Amygdala (tissue), 56 donors: ENCODE measurements around the gene TAS2R4.
"Not testable (repeated sequence)": the region's sequence is repeated elsewhere in the genome, so short reads cannot be mapped to it uniquely, and the experiment has no call there.

ENCODE experiments used
- DNase-seq, 56 donors: peaks; one replicate each; lab custom pipeline; 2025; lab: John Stamatoyannopoulos, UW

Gene TAS2R4, protein sequence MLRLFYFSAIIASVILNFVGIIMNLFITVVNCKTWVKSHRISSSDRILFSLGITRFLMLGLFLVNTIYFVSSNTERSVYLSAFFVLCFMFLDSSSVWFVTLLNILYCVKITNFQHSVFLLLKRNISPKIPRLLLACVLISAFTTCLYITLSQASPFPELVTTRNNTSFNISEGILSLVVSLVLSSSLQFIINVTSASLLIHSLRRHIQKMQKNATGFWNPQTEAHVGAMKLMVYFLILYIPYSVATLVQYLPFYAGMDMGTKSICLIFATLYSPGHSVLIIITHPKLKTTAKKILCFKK

DNA sequence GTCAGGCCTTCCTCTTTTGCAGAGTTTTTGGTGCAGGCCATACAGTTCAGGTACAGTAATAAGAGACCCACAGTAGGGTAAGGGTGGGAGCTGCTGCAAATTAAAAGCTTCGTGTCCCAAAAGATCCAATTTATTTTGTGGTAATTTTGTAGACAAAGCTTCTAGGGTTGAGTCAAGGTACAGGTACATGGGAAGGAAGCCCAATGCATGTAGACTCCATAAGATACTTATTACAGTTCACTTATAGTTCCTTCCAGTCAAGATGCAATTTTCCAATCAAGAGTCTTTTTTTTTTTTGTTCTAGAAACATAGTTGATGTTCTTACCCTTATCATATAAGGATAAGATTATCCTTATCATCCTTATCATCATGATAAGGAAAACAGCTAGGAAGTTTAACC, at the start of gene TAS2R4:
TSS of gene TAS2R4 (plus strand) at position 301 of the 400 bp plus-strand sequence. CDS start 1,815 bp downstream, outside the sequence.
- no peak for DNase-seq

GRCh38 chr7:141729020-141729419, 47.5 kb upstream of the TAS2R4 start:
- DNase-seq: no peak

GRCh38 chr7:141731476-141732149, 44.9 kb upstream of the TAS2R4 start:
- DNase-seq: peak in 3 of 56 donors; percentile 1 to 4 (median 1)

GRCh38 chr7:141737118-141737835, 39.2 kb upstream of the TAS2R4 start:
- no peak for DNase-seq

DNA sequence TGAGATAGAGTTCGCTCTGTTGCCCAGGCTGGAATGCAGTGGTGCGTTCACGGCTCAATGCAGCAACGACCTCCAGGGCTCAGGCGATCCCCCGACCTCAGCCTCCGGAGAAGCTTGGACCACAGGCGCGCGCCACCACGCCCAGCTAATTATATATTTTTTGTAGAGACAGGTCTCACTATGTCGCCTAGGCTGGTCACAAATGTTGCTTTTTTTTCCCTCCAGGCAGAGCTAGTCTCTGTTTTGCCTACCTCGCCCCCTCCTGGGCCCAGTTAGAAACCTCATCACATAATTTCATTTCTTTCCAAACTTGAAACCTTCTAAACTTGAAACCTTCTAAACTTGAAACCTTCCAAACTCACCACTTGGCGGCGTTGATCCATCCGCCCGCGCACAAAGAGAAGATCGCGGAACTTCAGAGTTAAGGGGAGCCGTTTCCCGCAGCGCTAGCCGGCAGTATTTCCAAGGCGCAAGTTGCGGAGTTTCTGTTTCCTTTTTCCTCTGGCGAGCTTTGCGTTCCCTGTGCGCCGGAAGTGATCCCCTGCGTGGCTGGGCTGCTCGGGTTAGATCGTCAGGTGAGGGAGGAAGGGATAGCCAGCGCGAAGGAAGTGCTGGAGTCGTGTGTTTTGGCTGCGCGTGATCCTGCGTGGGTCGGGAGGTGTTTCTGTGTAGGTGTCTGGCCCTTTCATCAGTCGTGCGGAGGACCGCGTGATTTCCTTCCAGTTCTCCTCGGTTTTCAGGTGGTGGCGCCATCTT, 38.5 kb upstream of the TAS2R4 start, which contains the start of gene SSBP1:
TSS of gene SSBP1 (plus strand) at position 523 of the 756 bp plus-strand sequence. CDS start 809 bp downstream, outside the sequence.
- DNase-seq: peak; percentile 37 to 95 (median 84)

DNA sequence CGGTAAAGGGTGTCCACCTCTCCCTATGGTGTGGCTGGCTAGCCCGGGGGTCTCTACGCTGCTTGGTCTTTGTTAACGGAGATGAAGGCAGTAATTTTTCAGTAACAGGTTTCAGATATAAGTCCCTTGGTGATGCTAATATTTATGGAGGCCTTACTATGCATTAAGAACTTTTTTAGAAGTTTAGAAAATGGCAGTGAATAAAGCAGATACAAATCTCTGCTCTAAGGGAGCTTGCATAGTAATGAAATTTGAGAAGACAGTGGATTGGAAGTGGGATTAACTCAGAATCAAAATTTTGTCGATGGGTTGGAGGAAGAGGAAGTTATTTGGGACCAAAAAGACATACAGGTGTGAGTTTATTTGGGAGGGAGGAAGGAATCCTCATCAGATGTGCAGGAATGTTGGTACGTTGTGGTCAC, 37.9 kb upstream of the TAS2R4 start:
- DNase-seq: no peak

DNA sequence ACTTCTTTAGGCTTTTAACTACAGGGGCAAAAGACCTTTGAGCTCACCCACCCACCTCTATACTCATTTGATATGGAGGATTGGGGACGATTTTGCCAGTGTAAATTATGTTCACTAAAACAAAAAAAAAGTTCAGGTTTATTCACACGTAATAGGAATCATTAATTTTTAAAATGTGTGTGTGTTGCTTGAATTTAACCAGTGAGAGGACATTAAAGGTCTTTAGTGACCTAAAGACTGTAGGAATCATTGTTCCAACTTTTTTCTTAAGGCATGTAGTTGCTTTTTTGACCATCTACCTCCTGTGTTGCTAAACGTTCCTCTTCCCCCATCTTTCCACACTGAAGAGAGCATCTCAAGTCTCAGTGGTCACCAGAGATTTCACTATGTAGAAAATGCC, 37.2 kb upstream of the TAS2R4 start:
- DNase-seq: no peak

DNA sequence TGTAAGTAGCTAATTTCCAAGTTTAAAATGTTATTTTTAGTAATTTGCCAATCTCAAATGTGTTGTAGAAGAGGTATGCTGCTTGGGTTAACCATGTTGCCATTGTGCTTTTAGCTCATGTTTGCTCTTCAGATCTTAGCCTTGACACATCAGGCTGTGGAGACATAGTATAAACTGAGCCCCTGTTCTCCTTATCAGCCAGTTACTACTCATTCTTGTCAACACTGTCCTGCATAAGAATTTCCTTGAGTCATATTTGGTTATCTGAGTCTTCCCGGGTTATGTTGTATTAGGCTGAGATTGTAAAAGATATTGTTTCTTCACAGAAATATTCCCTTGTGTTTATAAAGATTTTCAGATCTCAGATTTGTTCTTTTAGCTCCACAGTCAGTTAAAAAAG, 34.2 kb upstream of the TAS2R4 start:
- DNase-seq: no peak

GRCh38 chr7:141744131-141744530, 32.3 kb upstream of the TAS2R4 start:
- DNase-seq: no peak

GRCh38 chr7:141748396-141748795, 28.1 kb upstream of the TAS2R4 start:
- DNase-seq: no peak

- not testable (repeated sequence) for DNase-seq
These were observed 24.6 kb upstream of the TAS2R4 start for GRCh38 chr7:141751904-141752303.

GRCh38 chr7:141752634-141753033, 23.8 kb upstream of the TAS2R4 start:
- no peak for DNase-seq

DNA sequence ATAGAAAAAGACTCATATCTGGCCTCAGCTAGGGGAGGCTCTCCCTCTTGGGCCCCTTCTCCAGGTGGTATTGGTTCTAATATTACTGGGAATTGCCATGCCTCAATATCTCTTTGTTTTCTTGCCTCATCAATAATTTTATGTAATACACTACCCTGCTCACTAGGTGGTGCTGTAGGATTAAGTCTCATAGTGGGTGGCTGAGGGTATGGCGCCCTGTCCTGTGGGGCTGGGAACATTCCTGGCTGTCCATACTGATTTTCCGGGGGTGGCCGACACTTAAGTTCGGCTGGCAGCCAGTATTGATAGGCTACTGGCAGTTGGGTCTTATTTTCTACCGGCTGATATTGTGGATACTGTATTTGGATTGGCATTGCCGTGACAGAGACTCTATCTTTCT, 21.5 kb upstream of the TAS2R4 start:
- no peak for DNase-seq

- DNase-seq: no peak
These were observed 12.7 kb upstream of the TAS2R4 start, which contains the start of gene TAS2R3 for GRCh38 chr7:141763797-141764196. Gene TAS2R3, plus strand, starts transcription at chr7:141764097. Its CDS starts 62 bp downstream, at chr7:141764159.

DNA sequence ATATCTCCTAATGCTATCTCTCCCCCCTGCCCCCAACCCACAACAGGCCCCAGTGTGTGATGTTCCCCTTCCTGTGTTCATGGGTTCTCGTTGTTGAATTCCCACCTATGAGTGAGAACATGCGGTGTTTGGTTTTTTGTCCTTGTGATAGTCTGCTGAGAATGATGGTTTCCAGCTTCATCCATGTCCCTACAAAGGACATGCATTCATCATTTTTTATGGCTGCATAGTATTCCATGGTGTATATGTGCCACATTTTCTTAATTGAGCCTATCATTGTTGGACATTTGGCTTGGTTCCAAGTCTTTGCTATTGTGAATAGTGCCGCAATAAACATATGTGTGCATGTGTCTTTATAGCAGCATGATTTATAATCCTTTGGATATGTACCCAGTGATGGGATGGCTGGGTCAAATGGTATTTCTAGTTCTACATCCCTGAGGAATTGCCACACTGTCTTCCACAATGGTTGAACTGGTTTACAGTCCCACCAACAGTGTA, 6.3 kb upstream of the TAS2R4 start:
- not testable (repeated sequence) for DNase-seq

DNA sequence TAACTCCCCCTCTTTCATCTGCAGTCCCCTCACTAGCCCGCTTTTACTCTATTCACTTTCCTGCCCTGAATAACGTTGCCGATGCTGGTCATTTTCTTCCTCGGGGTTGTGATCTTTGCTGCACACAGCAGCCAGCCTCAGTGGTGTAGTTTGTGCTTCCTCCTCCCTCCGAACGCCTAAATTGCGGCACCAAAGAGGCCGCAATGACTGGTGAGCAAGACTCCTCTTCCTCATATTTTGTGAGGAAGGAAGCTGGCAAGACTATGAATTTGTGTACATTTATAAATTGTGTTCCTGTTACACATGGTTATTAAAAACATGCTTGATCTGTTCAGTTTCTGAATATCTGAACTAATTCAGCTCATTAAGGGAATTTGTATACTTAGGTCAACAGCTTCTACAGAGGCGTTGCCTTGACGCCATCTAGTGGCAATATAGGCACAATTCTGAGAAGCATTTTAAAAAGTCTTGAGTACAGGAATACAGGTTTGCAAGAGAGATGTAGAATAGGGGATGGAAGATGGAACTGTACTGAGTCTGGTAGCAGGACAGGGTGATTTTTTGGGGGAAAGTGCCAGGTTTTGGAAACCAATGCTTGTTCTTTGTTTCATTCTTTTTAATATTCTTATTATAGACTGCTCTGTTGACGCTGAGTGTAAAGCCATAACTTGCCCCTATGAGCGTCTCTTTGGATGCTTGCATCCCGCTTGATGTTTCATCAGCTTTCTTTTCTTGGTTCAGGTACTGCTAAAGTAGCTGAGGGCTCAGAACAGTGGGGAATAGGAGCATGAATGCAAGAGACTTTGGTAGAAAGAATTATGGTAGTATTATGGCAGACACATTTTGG, 9.5 kb downstream of the TAS2R4 start:
- peak in 8 of 56 donors; percentile 3 to 58 (median 10) for DNase-seq

GRCh38 chr7:141788296-141788695, 11.8 kb downstream of the TAS2R4 start:
- DNase-seq: no peak

GRCh38 chr7:141789917-141790316, 13.4 kb downstream of the TAS2R4 start, which contains the start of gene TAS2R5:
Gene TAS2R5, plus strand, starts transcription at chr7:141790217. Its CDS starts 145 bp downstream, at chr7:141790362.
- no peak for DNase-seq

- DNase-seq: no peak
These were observed 16.1 kb downstream of the TAS2R4 start for GRCh38 chr7:141792526-141792925.
